GM18951 (cell line): Measurements from ENCODE around the gene WDR31.
"Not testable (repeated sequence)": the region's sequence is repeated elsewhere in the genome, so short reads cannot be mapped to it uniquely, and the experiment has no call there.

Source experiments
- POLR2A ChIP-seq: IDR thresholded peaks from 4 replicates; pipeline ENCODE4 v1.6.1; 2011; ENCODE audit warnings: mild to moderate bottlenecking; ENCODE audit not compliant: insufficient read length, insufficient read depth; ENCODE audit errors: extremely low read depth
- in situ Hi-C: fragments of 300-500 bp; cut with MboI; formaldehyde crosslinking; loops from one replicate; pipeline ENCODE4 v1.12.0; 2022; ENCODE audit warnings: low sequenced_read_pairs, mixed read lengths, inconsistent platforms; ENCODE audit not compliant: unreplicated experiment

WDR31 gene

GRCh38 chr9:113309204-113309813 is 30.8 kb downstream of the WDR31 start:
- TF ChIP-seq POLR2A: no peak

GRCh38 chr9:113307396-113307975 is 32.6 kb downstream of the WDR31 start:
- no peak for TF ChIP-seq POLR2A
- in situ Hi-C loops: no loop called here

More at GRCh38 chr9:113309204-113309813, 30.8 kb downstream of the WDR31 start:
- in situ Hi-C loops: no loop called here

- in situ Hi-C loops: no loop called here
- TF ChIP-seq POLR2A: no peak
Measured at GRCh38 chr9:113306566-113306965, 33.5 kb downstream of the WDR31 start.

GRCh38 chr9:113302792-113303418 is 37.2 kb downstream of the WDR31 start, which contains the start of gene RNF183:
RNF183 (minus strand) TSS chr9:113303376; CDS start chr9:113298184, 5,192 bp downstream.
- in situ Hi-C loops: no loop called here
- no peak for TF ChIP-seq POLR2A

- in situ Hi-C loops: no loop called here
- TF ChIP-seq POLR2A: no peak
Measured at GRCh38 chr9:113301548-113301947, 38.5 kb downstream of the WDR31 start.

- no peak for TF ChIP-seq POLR2A
- in situ Hi-C loops: no loop called here
Measured at GRCh38 chr9:113299800-113300292, 40.2 kb downstream of the WDR31 start.

- in situ Hi-C loops: no loop called here
- no peak for TF ChIP-seq POLR2A
Measured at GRCh38 chr9:113298924-113299770, 40.9 kb downstream of the WDR31 start.

GRCh38 chr9:113298311-113298710 is 41.8 kb downstream of the WDR31 start:
- in situ Hi-C loops: no loop called here
- no peak for TF ChIP-seq POLR2A

GRCh38 chr9:113296796-113297558 is 43.1 kb downstream of the WDR31 start:
- in situ Hi-C loops: no loop called here
- TF ChIP-seq POLR2A: no peak

- in situ Hi-C loops: not testable (repeated sequence)
Measured at GRCh38 chr9:113296247-113296646, 43.8 kb downstream of the WDR31 start.

- TF ChIP-seq POLR2A: no peak
- in situ Hi-C loops: no loop called here
Measured at GRCh38 chr9:113293285-113293878, 46.7 kb downstream of the WDR31 start.

GRCh38 chr9:113290052-113290607 is 49.9 kb downstream of the WDR31 start:
- no peak for TF ChIP-seq POLR2A
- in situ Hi-C loops: no loop called here
